NCI-H524 treated with DMSO at 0.1 percent for 48 hours (cell line): ENCODE results near the gene FZD1.
A peak's percentile ranks its signal among the peaks of the same experiment; 100 is the strongest.

Source experiments
- DNase-seq: peaks from one replicate; lab custom pipeline; 2025; lab: John Stamatoyannopoulos, UW

FZD1 gene

DNA sequence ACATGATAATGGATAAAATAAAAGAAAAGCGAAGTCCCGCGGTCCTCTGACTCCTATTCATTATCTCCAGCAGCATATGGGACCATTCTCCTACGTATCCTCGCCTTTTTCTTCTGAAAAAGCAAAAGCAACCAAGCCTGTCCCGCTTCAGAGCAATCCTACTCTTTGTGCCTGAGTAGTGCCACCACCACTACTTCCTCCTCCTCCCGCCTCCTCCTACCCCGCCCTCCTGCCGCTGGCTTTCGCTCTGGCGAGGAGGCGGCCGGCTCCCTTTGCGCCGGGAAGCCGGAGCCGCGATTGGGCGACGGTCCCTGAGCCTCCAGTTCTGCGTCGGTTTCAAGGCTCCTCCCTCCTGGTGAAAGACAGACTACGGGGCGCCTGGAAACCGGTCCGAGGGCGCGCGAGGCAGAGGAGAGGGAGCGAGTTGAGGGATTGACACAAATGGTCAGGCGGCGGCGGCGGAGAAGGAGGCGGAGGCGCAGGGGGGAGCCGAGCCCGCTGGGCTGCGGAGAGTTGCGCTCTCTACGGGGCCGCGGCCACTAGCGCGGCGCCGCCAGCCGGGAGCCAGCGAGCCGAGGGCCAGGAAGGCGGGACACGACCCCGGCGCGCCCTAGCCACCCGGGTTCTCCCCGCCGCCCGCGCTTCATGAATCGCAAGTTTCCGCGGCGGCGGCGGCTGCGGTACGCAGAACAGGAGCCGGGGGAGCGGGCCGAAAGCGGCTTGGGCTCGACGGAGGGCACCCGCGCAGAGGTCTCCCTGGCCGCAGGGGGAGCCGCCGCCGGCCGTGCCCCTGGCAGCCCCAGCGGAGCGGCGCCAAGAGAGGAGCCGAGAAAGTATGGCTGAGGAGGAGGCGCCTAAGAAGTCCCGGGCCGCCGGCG is at the start of gene FZD1:
FZD1 (plus strand) TSS at position 388 of the 878 bp plus-strand sequence; CDS start at position 836, 448 bp downstream.
- peak; percentile 85 for DNase-seq

- no peak for DNase-seq
Measured at GRCh38 chr7:91226411-91226810, 37.8 kb upstream of the FZD1 start.

DNA sequence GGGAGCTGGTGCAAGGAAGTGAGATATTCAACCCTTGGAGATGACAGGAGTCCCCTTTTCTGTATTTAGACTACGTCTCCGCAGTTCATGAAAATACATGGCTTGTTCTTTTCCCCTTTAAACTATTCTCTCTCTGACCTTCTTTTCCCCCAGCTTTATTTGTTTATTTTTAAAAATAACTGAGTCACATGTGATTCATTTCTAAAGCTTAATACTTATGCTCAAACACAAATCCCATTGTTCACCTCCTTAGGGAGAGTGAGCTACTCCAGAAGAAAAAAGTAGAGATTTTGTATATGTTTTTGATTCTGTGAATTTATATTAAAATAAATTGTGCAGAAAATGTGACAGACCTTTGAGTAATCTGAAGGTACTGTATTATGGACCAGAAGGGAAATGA is 35.9 kb upstream of the FZD1 start:
- DNase-seq: no peak

DNA sequence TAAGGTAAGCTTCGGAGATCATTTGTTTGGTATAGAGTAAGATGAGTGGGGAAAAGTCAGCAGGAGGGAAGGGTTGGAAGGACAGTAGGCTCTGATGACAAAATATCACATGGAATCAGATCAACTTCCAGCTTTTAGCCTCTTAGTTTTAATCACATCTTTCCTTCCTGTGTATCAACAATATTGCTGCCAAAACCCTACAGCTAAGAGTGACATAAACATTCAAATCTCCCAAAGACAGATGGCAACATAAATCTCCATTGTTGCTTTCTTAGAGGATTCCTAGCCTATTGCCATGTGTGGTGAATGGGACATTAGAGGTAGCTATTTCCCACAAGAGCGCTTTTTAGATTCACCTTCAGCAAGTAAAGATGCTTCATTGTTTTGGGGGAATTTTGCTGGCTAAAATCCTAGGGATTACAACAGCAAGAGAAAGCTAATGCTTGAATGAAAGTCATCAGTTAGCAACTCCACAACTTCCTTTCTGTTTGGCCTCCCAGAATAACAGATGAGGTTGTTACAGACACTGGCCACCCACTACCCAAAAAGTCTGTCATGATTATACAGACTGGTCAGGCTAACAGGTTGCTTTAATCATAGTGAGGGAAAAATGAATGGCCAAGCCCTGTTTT is 35.2 kb upstream of the FZD1 start:
- DNase-seq: peak; percentile 47

- no peak for DNase-seq
Measured at GRCh38 chr7:91230100-91230499, 34.1 kb upstream of the FZD1 start.

DNA sequence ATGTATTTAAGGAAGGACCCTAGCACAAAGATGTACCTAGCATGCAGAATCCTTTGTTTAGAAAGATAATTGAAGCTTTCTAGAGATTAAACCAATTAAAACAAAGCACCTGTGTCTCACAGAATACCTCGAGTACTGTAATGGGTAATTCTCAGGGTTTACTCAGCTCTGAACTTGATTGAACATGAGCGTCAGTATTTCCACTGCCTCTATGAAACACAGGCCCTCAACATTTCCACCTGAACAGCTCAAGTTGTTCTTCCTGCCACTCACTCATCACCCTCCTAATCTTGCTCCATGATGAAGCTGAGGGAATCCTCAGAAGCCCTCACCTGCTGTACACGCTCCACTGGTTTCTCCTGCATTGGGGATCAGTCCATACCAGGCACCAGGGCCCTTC is 33.7 kb upstream of the FZD1 start:
- DNase-seq: no peak

DNA sequence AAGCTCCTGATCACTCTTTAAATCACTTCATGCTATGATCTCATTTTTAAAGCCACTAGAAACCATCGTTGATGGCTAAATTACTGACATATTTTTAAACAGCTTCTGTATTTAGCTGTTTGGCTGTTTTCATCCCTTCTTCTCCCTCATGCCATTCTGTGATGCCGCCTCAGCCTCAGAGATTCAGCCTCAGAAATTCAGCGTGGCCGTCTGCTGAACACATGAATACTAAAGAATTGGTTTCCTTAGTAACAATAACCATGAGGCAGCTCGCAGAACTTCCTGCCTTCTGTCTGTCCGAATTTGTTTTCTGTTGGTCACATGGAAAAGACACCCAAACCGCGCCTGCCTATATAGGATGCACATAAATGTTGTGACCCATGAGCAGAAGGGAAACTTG is 31.0 kb upstream of the FZD1 start:
- no peak for DNase-seq

DNA sequence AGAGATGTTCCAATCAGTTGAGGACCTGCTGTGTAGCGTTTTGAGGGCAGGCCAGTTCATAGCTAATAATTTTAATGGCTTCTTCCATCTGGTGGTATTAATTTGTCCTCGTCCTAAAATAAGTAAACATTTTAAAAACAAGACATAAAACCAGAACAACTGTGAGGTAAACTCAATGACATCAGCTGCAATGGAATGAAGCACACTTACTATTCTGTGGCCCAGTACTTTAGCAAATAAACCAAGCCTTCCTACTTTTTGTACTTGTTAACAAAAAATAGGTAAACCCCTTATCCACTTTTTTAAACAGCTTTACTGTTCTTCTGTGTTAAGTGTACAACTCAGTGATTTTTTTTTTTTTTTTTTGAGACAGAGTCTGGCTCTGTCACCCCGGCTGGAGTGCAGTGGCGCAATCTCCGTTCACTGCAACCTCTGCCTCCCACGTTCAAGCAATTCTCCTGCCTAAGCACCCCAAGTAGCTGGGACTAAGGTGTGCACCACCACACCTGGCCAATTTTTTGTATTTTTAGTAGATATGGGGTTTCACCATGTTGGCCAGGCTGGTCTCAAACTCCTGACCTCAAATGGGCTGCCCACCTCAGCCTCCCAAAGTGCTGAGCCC is 28.9 kb upstream of the FZD1 start:
- DNase-seq: no peak

GRCh38 chr7:91239171-91239604 is 25.0 kb upstream of the FZD1 start:
- no peak for DNase-seq

- no peak for DNase-seq
Measured at GRCh38 chr7:91239772-91240171, 24.5 kb upstream of the FZD1 start.

- no peak for DNase-seq
Measured at GRCh38 chr7:91240376-91240941, 23.8 kb upstream of the FZD1 start.

GRCh38 chr7:91242097-91242844 is 22.0 kb upstream of the FZD1 start:
- DNase-seq: no peak

DNA sequence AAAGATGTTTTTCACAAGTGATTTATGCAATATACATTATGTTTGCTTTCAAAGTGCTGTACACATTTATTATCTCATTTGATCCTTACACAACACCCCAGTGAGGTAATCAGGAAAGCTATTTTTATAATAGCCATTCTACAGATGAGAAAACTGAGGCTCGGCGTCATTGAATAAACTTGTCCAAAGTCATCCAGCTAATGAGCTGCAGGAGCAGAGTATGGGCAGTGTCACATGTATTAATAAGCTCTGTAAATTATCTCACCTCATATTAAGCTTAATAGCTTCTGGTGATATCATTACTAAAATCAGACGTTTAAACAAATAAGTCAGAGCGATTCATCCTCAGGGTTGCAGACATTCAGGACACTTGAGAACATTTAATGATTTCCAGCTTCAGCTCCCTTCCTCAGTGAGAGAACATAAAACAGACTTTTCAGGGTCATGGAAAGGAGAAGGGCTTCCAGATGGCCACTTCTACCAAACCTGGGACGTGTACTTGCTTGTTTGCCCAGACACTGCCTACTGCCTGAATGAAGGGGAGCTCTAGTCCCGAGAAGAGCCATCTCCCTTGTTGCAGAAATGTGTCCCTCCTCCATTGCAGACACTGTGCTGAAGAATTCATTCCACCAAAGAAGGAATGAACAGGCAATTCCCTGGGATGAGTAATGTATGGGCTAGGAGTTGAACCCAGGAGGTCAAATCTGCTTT is 20.5 kb upstream of the FZD1 start:
- DNase-seq: peak; percentile 56

GRCh38 chr7:91247500-91247899 is 16.7 kb upstream of the FZD1 start:
- no peak for DNase-seq

DNA sequence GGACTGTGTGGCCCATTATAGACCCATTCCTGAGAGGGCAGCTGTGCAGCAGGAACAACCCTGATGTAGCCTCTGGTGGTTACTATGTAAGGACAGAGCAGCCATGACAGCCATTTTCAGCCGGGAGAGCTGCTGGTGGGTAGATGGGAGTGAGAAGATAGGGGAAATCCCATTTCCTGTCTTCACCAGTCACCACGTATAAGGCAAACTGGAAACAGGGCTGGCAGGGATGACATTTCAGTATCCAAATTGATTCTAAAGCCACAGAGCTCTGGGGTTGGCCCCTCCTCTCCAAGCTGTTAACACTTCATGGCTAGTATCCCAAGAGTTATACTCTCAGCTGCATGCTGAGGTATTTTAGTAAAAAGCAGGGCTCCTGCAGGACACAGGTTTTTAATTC is 15.2 kb upstream of the FZD1 start:
- DNase-seq: no peak

DNA sequence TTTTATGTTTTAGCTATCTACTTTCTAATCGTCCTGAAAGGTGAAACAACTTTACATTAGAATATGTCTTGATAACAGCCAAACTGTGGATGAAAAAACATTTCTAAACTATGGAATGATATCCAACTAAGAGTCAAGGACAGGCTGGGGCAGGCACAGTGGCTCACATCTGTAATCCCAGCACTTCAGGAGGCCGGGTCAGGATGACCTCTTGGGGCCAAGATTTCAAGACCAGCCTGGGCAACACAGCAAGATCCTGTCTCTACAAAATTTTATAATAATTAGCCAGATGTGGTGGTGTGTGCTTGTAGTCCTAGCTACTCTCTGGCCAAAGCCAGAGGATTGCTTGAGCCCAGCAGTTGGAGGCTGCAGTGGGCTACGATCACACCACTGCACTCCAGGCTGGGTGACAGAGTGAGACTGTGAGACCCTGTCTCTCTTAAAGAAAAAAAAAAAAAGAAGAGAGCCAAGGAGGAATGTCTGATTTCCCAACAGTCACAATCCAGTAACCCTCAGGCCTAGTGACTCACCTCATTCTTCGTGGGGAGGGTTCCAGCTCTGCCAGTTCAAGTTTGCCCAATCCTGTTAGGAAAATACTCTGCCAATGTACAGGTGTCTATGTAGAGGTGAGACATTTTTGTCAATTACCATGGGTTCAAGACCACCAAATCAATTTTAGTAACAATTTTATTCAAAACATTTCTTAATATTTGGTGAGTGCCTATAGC is 14.6 kb upstream of the FZD1 start:
- DNase-seq: no peak

DNA sequence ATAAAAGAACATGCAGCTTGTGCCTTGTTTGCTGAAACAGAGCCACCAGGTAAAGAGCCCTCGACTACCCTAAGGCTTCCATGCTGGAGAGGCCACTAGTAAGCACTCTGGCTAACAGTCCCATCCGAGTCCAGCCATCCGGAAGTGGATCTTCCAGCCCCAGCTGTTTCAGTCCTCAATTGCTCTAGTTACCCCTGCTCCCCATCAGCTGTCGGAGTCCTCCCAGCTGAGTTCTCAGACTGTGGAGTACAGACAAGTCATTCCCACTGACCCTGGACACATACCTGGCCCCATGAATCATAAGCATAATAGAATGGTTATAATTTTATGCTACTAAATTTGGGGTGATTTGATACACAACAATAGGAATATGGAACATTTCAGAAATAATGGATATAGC is 13.5 kb upstream of the FZD1 start:
- no peak for DNase-seq

DNA sequence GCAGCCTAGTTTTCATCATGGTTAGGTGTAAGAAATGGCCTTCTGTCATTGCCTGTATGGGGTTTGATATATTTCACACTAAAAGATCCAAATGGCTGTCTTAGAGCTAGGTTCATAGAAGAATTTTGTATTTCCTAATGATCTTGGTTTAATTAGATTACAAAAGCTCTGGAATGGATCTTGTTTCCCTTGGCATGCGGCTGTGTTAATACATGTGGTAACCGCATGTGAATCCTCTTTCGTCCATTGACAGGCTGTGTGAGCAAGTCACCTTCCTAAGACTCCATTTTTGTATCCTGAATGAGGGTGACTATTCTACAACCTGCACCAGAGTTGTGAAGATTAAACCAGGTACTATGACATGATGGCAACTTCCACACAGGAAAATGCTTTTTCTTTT is 12.4 kb upstream of the FZD1 start:
- DNase-seq: no peak

GRCh38 chr7:91263384-91264045 is 718 bp upstream of the FZD1 start:
- no peak for DNase-seq
